ENCODE measurements around the gene HDAC4.

DNA sequence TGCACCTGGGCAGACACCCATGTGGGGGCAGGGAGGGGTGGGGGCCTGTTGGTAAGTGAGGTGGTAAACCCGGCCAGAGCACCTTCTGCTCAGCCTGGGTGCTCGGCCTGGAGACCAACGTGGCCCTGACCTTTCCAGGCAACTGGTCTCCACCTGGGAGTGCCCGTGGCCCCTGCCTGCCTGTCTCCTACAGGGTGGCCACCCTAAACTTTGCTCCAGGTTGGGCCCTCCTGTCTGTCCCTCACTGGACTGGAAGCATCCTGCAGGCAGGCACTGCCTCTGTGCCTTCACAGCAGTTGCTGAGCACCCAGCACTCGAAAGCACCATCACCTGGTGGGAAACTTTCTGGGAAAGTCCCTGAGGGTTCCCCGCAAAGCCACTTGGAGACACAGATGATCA, 381.6 kb downstream of the HDAC4 start:
- TF ChIP-seq CTCF (IDR thresholded peaks at IDR 0.05) (no peak), POLR2AphosphoS5 (IDR thresholded peaks at IDR 0.05) (no peak)

Data from stomach (tissue), 4 donors.